Activated naive CD8-positive, alpha-beta T cell (primary cell): ENCODE measurements around the gene RTN4R.

Experiments
- H3K27ac Mint-ChIP-seq: one replicate; pipeline ENCODE4 v1.8.0; 2021; ENCODE audit warnings: mixed read lengths
- H3K27me3 Mint-ChIP-seq: one replicate; pipeline ENCODE4 v1.8.0; 2021; ENCODE audit warnings: mixed read lengths
- H3K36me3 Mint-ChIP-seq: one replicate; pipeline ENCODE4 v1.8.0; 2021; ENCODE audit warnings: mixed read lengths
- H3K4me1 Mint-ChIP-seq: one replicate; pipeline ENCODE4 v1.8.0; 2021; ENCODE audit warnings: low read depth, mixed read lengths
- H3K4me3 Mint-ChIP-seq: one replicate; pipeline ENCODE4 v1.8.0; 2021; ENCODE audit warnings: mild to moderate bottlenecking, mixed read lengths
- H3K9me3 Mint-ChIP-seq: one replicate; pipeline ENCODE4 v1.8.0; 2021; ENCODE audit warnings: low read depth, mixed read lengths

RTN4R gene

GRCh38 chr22:20230777-20231420 lies 37.2 kb downstream of the RTN4R start:
- Mint-ChIP-seq H3K36me3 (no peaks in the 10 kb centered on the region), H3K4me3 (no peak overlapping the region), H3K27me3 (no peaks in the 10 kb centered on the region), H3K9me3 (no peaks in the 10 kb centered on the region), H3K27ac (no peak overlapping the region), H3K4me1 (no peaks in the 10 kb centered on the region)

- Mint-ChIP-seq H3K4me3 (no peak overlapping the region), H3K27ac (no peak overlapping the region), H3K27me3 (no peaks in the 10 kb centered on the region), H3K9me3 (no peaks in the 10 kb centered on the region), H3K4me1 (no peaks in the 10 kb centered on the region), H3K36me3 (no peaks in the 10 kb centered on the region)
Observed at GRCh38 chr22:20229916-20230775, 38.0 kb downstream of the RTN4R start.

- H3K36me3 Mint-ChIP-seq = no peaks in the 10 kb centered on the region
- no peaks in the 10 kb centered on the region for H3K9me3 Mint-ChIP-seq
Observed at GRCh38 chr22:20228939-20229272, 39.2 kb downstream of the RTN4R start.

GRCh38 chr22:20228055-20228938 lies 39.8 kb downstream of the RTN4R start:
- Mint-ChIP-seq H3K36me3 (no peaks in the 10 kb centered on the region), H3K27me3 (no peaks in the 10 kb centered on the region), H3K9me3 (no peaks in the 10 kb centered on the region), H3K4me3 (no peak overlapping the region), H3K4me1 (no peaks in the 10 kb centered on the region), H3K27ac (no peak overlapping the region)

More at GRCh38 chr22:20228939-20229272, 39.2 kb downstream of the RTN4R start:
- Mint-ChIP-seq H3K27ac (no peak overlapping the region), H3K4me1 (no peaks in the 10 kb centered on the region), H3K4me3 (no peak overlapping the region), H3K27me3 (no peaks in the 10 kb centered on the region)

- no peaks in the 10 kb centered on the region for H3K4me1 Mint-ChIP-seq
- H3K27ac Mint-ChIP-seq = no peak overlapping the region
Observed at GRCh38 chr22:20227363-20227762, 40.8 kb downstream of the RTN4R start.

GRCh38 chr22:20226760-20227350 lies 41.3 kb downstream of the RTN4R start:
- Mint-ChIP-seq H3K27ac (no peak overlapping the region), H3K4me1 (no peaks in the 10 kb centered on the region), H3K27me3 (no peaks in the 10 kb centered on the region), H3K9me3 (no peaks in the 10 kb centered on the region), H3K4me3 (no peak overlapping the region), H3K36me3 (no peaks in the 10 kb centered on the region)

More at GRCh38 chr22:20227363-20227762, 40.8 kb downstream of the RTN4R start:
- Mint-ChIP-seq H3K27me3 (no peaks in the 10 kb centered on the region), H3K4me3 (no peak overlapping the region), H3K9me3 (no peaks in the 10 kb centered on the region), H3K36me3 (no peaks in the 10 kb centered on the region)

- H3K36me3 Mint-ChIP-seq = no peaks in the 10 kb centered on the region
- no peaks in the 10 kb centered on the region for H3K9me3 Mint-ChIP-seq
- no peaks in the 10 kb centered on the region for H3K27me3 Mint-ChIP-seq
- H3K27ac Mint-ChIP-seq = no peak overlapping the region
- no peak overlapping the region for H3K4me3 Mint-ChIP-seq
- H3K4me1 Mint-ChIP-seq = no peaks in the 10 kb centered on the region
Observed at GRCh38 chr22:20226077-20226716, 41.9 kb downstream of the RTN4R start.

- Mint-ChIP-seq H3K4me1 (no peaks in the 10 kb centered on the region), H3K36me3 (no peaks in the 10 kb centered on the region), H3K4me3 (no peak overlapping the region), H3K27ac (no peak overlapping the region), H3K9me3 (no peaks in the 10 kb centered on the region), H3K27me3 (no peaks in the 10 kb centered on the region)
Observed at GRCh38 chr22:20225693-20225966, 42.5 kb downstream of the RTN4R start.

GRCh38 chr22:20224917-20225692 lies 43.0 kb downstream of the RTN4R start:
- Mint-ChIP-seq H3K9me3 (no peaks in the 10 kb centered on the region), H3K27me3 (no peaks in the 10 kb centered on the region), H3K4me1 (no peaks in the 10 kb centered on the region), H3K27ac (no peak overlapping the region), H3K4me3 (no peak overlapping the region), H3K36me3 (no peaks in the 10 kb centered on the region)

- H3K27me3 Mint-ChIP-seq = no peaks in the 10 kb centered on the region
- H3K27ac Mint-ChIP-seq = no peak overlapping the region
- H3K4me3 Mint-ChIP-seq = no peak overlapping the region
- no peaks in the 10 kb centered on the region for H3K36me3 Mint-ChIP-seq
- H3K9me3 Mint-ChIP-seq = no peaks in the 10 kb centered on the region
- no peaks in the 10 kb centered on the region for H3K4me1 Mint-ChIP-seq
Observed at GRCh38 chr22:20224256-20224626, 43.9 kb downstream of the RTN4R start.

GRCh38 chr22:20223421-20224255 lies 44.5 kb downstream of the RTN4R start:
- Mint-ChIP-seq H3K4me3 (no peak overlapping the region), H3K4me1 (no peaks in the 10 kb centered on the region), H3K9me3 (no peaks in the 10 kb centered on the region), H3K27ac (no peak overlapping the region), H3K36me3 (no peaks in the 10 kb centered on the region), H3K27me3 (no peaks in the 10 kb centered on the region)

GRCh38 chr22:20222764-20223420 lies 45.2 kb downstream of the RTN4R start:
- H3K9me3 Mint-ChIP-seq = no peaks in the 10 kb centered on the region
- H3K27ac Mint-ChIP-seq = no peak overlapping the region

More at GRCh38 chr22:20222764-20223420, 45.2 kb downstream of the RTN4R start:
- Mint-ChIP-seq H3K27me3 (no peaks in the 10 kb centered on the region), H3K4me3 (no peak overlapping the region), H3K36me3 (no peaks in the 10 kb centered on the region), H3K4me1 (no peaks in the 10 kb centered on the region)
